HG02981 (cell line): ENCODE data around the gene NUDT6.
A peak's percentile ranks its signal among the peaks of the same experiment; 100 is the strongest.

Source experiments
- ATAC-seq: cut with Tn5 transposase; IDR thresholded peaks from one replicate; pipeline ENCODE4 v1.9.1; 2021; ENCODE audit warnings: mild to moderate bottlenecking, moderate library complexity; ENCODE audit not compliant: unreplicated experiment

NUDT6 gene

GRCh38 chr4:122914938-122915337, 7.5 kb downstream of the NUDT6 start:
- ATAC-seq = no peak

GRCh38 chr4:122914292-122914904, 8.0 kb downstream of the NUDT6 start:
- ATAC-seq = peak; percentile 89

GRCh38 chr4:122912810-122913575, 9.4 kb downstream of the NUDT6 start:
- no peak for ATAC-seq

- no peak for ATAC-seq
Measured at GRCh38 chr4:122911588-122911987, 10.8 kb downstream of the NUDT6 start.

GRCh38 chr4:122909683-122910082, 12.7 kb downstream of the NUDT6 start:
- no peak for ATAC-seq

- no peak for ATAC-seq
Measured at GRCh38 chr4:122908223-122908622, 14.2 kb downstream of the NUDT6 start.

- no peak for ATAC-seq
Measured at GRCh38 chr4:122906859-122907305, 15.5 kb downstream of the NUDT6 start.

- no peak for ATAC-seq
Measured at GRCh38 chr4:122903766-122904288, 18.6 kb downstream of the NUDT6 start.

- ATAC-seq = no peak
Measured at GRCh38 chr4:122901247-122902010, 21.0 kb downstream of the NUDT6 start.

- no peak for ATAC-seq
Measured at GRCh38 chr4:122900314-122900713, 22.1 kb downstream of the NUDT6 start.

GRCh38 chr4:122899682-122900081, 22.7 kb downstream of the NUDT6 start:
- ATAC-seq = no peak

- no peak for ATAC-seq
Measured at GRCh38 chr4:122898370-122899150, 23.8 kb downstream of the NUDT6 start.

GRCh38 chr4:122896270-122896669, 26.1 kb downstream of the NUDT6 start:
- ATAC-seq = no peak

GRCh38 chr4:122895336-122895995, 26.9 kb downstream of the NUDT6 start:
- ATAC-seq = no peak

GRCh38 chr4:122894827-122895226, 27.6 kb downstream of the NUDT6 start:
- no peak for ATAC-seq

GRCh38 chr4:122890147-122890795, 32.1 kb downstream of the NUDT6 start:
- ATAC-seq = peak; percentile 64

- ATAC-seq = peak; percentile 21
Measured at GRCh38 chr4:122889726-122890125, 32.7 kb downstream of the NUDT6 start.

- ATAC-seq = no peak
Measured at GRCh38 chr4:122884499-122884898, 37.9 kb downstream of the NUDT6 start.

- no peak for ATAC-seq
Measured at GRCh38 chr4:122882857-122883735, 39.3 kb downstream of the NUDT6 start.
